GM19238 (cell line): Measurements from ENCODE around the gene SRPRA.

Experiments used
- DNase-seq: peaks from one replicate; pipeline ENCODE4 v3.0.0; 2011; ENCODE audit warnings: low spot score; ENCODE audit not compliant: insufficient read length

The SRPRA gene

DNA sequence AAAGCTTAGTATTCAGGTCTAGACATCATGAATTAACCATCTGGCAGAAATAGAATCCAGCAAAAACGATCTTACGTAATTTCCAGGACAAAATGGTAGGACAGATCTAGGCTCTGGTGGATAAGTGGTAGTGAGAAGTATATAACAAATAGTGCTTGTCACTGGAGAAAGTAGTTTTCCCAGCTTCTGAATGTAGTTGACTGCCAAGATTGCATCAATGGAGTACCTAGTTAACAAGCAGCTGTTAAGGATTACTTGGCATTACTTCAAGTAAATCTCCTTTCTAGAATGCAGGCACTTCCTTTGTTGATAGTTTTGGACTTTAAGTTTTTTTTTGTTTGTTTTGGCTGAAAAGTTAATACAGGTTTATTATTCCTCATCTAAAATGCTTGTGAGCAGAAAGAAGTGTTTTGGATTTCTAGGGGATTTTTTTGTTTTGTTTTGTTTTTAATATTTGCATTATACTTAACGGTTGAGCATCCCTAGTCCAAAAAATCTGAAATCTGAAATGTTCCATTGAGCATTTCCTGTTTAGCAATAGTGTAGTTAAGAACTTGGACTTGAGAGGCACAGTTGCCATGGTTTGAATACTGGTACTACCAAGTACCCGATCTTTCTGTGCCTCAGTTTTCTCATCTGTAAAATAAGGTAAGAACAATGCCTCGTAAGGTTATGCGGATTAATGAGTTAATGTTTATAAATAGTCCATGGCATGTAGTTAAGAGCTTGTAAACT lies 36.8 kb downstream of the SRPRA start:
- DNase-seq, result no peak

DNA sequence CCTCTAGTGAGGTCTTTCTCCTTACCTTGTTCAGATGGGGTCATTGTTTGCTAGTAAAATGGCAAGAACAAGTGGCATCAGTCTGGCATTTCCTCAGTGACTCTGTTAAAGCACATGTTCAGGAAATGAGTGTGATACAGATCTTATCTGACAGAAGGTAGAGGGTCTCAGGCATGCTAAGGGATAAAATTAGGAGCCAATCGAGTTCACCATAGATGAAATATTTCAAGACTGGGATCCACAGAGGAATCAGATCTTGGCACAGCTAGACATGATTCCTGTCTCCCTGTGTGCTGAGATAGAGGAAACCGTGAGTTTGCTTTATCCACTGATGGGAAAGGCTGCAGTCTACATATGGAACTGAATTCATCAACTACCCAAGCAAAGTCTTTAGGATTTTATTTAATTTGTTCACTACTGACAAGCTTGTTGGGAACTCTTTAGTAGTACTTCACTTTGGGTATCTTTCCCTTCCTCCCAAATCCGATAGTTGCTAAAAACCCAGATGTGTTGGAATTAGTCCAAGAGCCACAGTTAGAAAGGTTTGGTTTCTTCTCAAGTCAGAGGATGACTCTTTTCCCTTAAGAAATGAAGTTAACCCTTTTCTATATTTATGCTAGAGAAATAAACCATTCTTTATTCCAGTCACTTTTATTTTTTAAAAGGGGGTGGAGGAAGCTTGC lies 38.7 kb downstream of the SRPRA start:
- DNase-seq, result no peak

DNA sequence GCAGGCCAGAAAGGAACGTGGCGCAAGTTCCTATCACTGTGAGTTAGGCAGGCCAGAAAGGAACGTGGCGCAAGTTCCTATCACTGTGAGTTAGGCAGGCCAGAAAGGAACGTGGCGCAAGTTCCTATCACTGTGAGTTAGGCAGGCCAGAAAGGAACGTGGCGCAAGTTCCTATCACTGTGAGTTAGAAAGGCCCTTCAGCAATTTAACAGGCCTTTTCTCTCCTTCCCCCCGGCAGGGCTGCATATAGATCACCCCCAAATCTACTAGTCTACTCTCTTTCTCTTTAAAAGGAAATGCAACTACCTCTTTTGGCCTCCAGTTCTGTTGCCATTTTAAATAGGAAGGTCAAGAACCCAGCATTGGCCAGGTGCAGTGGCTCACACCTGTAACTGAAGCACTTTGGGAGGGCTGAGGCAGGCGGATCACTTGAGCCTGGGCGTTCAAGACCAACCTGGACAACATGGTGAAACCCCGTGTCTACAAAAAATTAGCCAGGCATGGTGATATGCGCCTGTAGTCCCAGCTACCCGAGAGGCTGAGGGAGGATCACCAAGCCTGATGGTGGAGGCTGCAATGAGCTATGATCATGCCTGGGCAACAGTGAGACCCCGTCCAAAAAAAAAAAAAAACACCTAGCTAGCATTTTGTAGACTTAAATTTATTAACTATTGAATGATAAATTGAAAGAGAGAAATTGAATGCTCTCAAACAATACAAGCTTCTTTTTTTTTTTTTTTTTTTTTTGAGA lies 42.2 kb downstream of the SRPRA start:
- no peak for DNase-seq

DNA sequence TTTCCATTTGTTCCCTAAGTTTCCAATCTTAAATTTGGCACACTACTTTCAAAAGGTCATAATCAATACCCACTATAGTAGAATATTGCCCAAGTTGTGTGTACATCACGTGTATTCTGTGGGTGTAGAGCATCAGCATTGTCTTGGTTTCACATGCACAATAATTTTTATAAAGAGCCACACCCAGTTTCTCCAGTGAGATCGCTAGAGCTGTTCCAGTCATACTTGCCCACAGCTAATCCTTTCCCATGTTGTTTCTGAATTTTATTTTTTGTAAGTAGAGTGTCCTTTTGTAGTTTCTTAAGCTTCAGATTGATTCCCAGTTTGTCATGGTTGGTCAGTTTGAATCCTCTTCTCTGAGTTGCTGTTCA lies 43.4 kb downstream of the SRPRA start:
- DNase-seq, result no peak

DNA sequence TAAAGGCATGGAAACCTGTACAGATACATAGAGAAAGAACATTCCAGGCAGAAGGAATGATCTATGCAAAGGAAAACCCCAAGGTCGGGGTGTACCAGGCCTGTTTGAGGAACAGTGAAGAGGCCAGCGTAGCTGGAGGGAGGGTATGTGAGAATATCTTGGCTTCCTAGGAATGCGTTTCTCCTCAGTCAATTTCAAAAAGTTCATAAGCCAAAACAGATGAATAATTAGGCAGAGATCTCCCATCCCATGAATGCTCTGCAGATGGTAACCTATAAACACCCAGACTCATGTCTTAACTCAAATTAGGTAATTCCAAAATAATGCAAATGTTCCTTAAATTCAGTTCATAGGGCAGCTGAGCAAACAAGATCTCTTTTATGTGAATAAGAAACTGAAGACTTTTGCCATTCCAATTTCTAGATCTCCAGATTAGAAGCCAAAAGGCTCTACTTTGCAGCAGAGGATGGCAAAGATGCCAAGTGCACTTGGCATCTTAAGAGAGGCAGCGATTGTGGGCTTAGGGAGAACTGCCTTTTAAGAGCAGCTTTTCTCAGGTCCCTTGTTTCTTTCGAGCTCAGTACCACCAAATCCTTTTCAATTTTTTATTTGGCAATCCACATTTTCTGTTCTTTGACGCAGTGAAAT lies 43.9 kb downstream of the SRPRA start:
- DNase-seq, result no peak

DNA sequence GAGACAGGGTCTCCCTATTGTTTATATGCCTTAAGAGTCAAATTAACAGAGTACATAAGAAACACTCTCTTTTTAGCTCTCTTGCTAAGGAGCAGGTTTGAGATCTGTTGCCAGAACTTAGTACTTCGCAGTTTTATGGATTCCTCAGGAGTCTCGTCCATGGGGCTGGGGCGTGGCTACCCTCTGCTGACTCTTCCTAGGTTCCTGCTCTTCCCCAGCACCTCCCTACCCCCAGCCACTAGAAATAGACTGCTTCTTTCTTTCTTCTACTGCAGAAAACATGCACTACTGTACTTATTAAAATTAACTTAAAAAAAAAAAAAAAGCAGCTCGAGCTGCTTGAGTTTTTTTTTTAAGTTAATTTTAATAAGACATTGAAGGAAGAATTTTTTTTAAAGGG lies 49.1 kb downstream of the SRPRA start:
- no peak for DNase-seq

DNA sequence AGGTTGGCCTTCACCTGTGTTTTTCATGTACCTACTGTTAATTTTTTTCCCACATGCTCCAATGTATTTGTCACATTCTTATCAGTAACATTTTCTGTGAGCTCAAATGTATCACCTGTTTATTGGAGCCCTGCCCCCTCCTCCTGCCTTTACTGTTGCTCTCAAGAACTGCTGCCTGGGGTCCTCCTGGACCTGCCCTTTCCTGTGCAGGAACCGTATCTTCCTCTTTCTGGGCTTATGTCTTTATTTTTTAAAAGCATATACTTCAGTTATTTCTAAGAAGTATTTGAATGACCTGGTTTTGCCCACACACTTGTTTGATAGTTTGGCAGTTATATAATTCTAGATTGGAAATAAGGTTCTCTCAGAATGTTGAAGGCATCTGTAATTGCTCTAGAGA lies 51.2 kb downstream of the SRPRA start:
- DNase-seq, result no peak

DNA sequence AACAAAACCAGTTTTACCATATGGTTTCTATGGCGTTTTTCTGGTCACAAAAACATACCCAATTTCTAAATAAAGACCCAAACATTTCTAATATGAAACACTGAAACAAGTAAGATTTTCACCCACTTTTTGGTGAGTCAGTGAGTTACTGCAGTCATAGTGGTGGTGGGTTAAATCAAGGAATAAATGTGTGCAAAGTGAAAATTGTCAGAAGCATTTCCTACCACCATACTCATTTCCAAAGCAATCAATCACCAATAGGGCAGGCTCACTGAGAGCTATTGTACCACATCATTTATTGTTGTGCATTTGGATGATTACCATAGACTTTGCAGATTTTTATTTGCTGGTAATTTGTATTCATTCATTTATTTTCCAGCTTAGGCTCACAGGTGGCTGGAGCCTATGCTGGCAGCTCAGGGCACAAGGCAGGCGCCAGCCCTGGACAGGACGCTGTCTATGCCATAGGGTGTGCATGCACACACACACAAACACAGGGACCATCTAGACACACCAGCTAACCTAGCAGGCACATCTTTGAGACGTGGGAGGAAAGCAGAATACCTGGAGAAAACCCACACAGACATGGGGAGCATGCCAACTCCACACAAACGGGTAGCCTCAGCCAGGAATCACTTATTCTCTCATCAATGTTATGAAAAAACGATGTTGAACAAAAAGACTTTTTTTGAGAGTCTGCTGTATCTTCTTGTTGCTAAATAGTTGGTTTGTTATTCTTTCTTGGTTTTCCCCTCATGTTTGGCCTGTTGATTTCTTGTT lies 52.0 kb downstream of the SRPRA start:
- no peak for DNase-seq

DNA sequence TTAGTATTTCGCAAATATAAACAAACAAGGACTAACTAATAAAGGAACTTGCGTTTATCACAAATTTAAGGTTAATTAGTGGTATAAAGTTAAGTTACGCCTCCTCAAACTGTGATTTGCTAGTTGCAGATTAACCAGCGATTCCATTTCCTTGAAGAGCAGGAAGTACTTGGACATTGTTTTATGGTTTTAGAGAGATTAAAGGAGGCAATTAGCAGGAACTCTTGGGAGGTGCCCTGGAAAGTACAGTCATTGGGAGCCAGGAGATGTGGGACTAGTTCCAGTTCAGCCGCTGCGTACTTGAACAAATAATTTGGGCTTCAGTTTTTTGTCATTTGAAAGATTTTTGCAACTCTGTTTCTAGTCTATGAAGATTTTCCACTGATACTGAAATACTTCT lies 53.9 kb downstream of the SRPRA start:
- DNase-seq, result no peak

DNA sequence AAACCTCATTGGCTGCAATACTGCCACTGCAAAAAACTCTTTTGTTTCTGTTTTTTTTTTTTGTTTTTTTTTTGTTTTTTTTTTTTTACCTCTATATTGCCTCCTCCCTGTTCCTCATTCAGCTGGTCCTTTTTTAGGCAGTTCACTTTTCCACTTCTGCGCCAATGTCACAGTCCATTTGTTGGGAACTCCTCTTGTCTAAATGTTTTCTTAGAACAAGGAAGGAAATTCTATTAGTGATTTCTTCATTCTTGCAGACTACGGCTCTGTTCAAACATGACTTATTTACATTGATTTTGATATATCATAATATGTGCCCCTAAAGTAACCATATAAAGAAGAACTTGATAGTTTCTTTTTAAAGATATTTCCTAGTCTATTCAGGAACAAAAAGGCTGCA lies 54.3 kb downstream of the SRPRA start:
- no peak for DNase-seq
